GM21390 (cell line): ENCODE results near the gene FOXA1.
A peak's percentile ranks its signal among the peaks of the same experiment; 100 is the strongest.

Experiments
- ATAC-seq: cut with Tn5 transposase; IDR thresholded peaks from one replicate; pipeline ENCODE4 v1.9.1; 2021; ENCODE audit not compliant: unreplicated experiment

The FOXA1 gene

DNA sequence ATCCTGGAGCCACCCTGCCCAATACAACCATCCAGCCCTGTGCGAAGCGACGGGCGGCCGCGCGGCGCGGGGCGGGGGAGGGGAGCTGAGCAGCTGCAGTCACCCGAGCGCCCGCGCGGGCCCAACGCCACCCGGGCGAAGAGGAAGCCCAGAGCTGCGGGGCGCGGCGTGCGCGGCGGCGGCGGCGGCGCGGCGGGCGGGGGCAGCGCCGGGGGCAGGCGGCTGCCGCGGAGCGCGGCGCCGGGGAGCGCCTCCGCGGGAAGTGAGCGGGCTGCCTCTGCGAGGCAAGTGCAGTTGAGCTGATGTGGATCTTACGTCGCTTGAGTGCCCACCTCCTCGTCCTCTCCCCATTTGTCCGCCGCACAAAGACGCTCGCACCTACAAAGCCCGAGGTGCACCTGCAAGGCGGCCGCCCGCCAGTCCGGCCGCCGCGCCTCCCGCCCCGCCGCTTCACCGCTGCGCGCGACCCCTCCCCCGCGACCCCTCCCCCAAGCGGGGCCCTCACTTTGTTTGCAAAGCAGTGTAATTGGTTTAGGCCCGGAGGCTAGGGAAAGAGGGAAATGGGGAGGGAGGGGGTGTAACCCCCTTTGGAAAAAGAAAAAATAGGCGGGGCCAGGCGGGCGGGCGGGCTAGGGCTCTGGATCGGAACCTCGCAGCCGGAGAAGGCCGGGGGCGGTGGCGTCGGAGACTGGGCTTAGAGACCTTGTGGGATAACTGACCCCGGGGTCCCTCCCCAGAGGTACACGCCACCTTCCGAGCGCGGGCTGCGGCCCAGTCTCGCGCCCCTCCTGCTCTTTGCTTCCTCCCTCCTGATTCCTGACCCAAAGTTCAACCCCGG lies at the start of gene FOXA1, which contains the start of gene TTC6:
Gene FOXA1 (minus strand): TSS at position 279 of the 838 bp plus-strand sequence. CDS start 277 bp downstream, at position 2.
Gene TTC6 (plus strand): TSS at position 659 of the 838 bp plus-strand sequence. CDS start 26,436 bp downstream, outside the sequence.
- ATAC-seq = peak; percentile 8

GRCh38 chr14:37643701-37644100 lies 48.7 kb upstream of the FOXA1 start:
- ATAC-seq = no peak

DNA sequence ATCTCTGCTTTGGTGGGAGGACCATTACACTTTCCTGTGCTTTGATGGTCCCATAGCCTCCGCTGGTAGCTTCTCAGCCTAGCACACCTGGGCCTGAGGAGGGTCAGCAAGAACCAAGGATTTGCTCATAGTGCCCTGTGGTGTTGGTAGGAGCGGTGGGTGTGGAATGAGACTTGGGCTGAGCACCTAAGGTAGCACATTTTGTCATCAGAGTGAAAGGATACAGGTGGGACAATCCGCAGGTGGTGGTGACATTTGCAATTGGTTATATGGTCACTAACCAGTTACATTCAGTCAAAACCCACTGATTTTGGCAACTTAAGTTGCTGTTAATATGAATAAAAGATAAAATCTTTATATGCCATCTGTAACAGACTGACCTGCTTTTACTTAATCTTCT lies 47.1 kb upstream of the FOXA1 start:
- ATAC-seq = no peak

DNA sequence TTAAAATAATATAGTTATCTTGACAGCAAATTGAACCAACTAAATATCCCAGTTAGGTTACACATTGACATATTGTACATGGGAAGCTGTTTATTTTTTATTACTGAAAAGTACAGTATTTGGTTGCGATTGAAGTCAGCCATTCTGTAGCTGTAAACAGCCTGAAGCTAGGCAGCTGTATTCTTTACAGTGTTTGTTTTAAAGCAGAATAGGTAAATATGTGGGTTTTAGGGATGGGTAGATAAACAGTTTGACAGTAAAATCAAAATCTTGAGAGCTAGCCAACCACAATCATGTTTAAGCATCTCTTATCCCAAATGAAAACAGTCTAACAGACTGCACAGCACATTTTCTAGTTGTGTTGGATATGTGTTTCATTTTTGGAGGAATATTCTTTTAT lies 46.1 kb upstream of the FOXA1 start:
- no peak for ATAC-seq

GRCh38 chr14:37638599-37638998 lies 43.5 kb upstream of the FOXA1 start:
- ATAC-seq = no peak

DNA sequence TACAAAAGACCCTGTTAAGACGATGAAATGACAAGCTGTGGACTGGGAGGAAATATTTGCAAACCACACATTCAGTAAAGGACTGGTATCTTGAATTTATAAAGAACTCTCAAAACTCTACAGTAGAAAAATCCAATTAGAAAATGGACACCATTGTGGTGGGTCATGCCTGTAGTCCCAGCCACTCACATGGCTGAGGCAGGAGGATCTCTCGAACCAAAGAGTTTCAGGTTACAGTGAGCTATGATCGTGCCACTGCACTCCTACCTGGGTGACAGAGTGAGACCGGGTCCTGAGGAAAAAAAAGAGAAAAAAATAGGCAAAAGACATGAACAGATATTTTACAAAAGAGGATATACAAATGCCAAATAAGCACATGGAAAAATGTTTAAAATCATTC lies 42.3 kb upstream of the FOXA1 start:
- ATAC-seq = no peak

DNA sequence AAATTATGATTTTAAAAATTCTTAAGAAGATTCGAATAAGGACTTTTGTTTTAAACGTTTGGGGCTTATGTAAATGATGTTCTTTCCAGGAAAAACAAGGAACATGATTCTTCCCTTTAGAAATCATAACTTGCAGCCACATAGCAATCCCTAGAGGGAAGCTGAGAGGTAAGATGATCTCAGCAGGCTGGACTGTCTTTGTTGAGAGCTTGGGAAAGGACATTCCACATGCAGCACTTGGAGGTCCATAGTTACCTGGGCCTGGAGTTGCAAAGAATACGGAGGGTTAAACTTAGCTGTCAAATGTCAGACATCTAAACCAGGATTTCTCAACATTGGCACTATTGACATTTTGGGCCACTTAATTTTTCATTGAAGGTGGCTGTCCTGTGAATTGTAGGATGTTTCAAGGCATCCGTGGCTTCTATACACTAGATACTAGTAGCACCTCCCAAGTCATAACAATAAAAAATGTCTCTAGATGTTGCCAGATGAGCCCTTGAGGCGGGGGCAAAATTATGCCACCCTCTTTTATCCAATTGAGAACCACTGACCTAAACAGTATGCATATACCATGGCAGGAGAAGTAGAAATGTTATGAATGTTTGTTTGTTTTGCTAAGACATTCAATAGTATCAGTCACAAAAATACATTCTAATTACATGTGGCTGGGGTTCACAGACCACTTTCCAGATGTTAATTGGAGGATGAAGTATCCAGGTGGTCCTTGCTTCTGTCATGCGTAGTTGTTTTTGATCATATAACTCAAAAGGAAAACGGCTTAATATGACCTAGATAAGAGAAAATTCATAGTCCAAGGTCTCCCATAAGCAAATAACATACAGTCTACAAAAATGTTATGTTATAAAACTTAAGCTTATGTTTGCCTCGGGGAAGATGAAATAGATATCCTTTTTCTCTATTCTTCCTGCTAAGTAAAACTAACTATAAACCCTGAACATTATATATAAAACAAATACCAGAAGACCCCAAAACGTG lies 30.8 kb upstream of the FOXA1 start:
- no peak for ATAC-seq

DNA sequence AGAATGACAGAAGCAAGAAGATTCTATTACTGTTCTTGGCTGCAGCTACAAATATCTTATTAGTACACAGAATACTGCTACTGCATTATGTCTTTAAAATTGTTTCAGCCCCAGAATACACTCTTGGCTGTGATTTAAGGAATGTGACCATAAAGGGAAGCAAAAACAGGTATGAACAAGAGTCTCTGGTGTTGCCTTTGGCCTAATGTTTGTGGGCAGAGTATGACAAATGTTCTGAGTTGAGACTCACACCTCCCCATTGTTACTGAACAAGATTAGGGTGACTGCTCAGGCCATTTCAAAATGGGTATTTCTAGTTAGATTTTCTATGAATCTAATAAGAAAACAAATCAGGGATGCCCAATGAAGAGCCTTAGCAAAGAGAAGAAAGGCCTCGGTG lies 28.9 kb upstream of the FOXA1 start:
- no peak for ATAC-seq

- no peak for ATAC-seq
Measured at GRCh38 chr14:37623426-37623951, 28.4 kb upstream of the FOXA1 start.

GRCh38 chr14:37622231-37622923 lies 27.3 kb upstream of the FOXA1 start:
- no peak for ATAC-seq

GRCh38 chr14:37620856-37621255 lies 25.8 kb upstream of the FOXA1 start:
- no peak for ATAC-seq

DNA sequence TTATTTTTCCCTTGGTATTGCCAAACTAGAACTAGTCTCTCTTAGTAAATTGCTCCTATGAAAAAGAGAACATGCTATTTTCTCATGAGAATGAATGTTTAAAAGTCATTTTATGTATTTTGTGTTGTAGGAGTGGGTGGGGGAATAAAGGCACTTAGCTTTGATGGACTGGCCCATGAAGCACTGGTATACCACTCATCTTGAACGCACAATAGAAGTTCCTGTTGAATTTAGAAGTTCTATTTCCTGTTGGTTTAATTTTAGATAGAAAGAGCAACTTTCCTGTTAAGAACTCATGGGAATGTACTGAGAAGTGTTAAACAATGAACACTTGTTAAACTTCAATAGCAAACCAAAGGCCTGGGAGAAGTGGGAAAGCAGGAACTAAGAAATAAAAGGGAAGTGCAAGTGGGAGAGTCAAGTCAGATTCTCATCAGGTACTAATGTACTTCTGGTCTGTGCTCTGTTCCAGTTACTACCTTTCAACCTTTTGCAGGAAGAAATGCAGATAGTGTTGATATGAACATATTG lies 23.5 kb upstream of the FOXA1 start:
- ATAC-seq = no peak

DNA sequence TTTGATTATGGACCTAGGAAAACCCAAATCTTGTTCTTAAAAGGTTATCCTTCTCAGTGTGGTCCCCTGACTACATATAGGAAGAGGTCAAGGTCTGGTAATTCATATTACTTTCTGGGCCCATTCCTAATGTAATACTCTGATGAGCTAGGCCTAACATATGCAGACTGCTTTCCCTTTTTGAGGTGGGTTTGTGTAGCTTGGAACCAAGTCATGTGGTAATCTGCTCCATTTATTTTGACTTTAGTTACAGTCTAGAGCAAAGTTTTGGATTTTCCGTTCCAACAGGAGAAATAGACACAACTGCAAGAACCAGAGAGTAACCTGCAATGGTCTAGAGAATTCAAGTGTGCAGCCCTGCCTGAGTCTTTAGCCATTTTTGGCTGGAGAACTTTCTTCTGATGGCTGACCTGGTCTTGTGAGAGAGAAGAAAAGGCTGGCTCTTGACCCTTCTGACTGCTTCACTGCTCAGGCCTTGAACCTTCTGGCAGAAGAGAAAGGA lies 22.9 kb upstream of the FOXA1 start:
- no peak for ATAC-seq

- no peak for ATAC-seq
Measured at GRCh38 chr14:37616853-37617252, 21.8 kb upstream of the FOXA1 start.

- no peak for ATAC-seq
Measured at GRCh38 chr14:37615582-37616289, 20.7 kb upstream of the FOXA1 start.

- no peak for ATAC-seq
Measured at GRCh38 chr14:37610945-37611523, 16.0 kb upstream of the FOXA1 start.

- ATAC-seq = no peak
Measured at GRCh38 chr14:37608649-37609048, 13.6 kb upstream of the FOXA1 start.

DNA sequence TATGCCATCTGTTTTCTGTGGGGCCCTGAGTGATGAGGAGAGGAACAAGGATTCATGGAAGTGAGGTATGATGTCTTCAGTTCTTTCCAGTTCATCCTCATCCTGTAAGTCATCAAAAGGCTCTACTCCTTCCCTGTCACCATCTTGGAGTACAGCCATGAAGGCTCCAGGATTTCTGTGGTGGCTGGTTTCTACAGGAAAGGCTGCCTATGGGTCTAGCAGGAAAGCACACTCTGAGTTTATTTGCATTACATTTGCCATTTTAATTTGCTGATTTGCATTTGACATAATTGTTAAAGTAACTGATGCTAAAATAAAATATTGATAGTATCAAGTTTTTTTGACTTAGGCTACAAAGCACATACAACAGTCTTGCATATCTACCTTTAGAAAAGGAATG lies 11.6 kb upstream of the FOXA1 start:
- ATAC-seq = no peak

GRCh38 chr14:37603688-37604251 lies 8.7 kb upstream of the FOXA1 start:
- no peak for ATAC-seq
